ENCODE measurements around the gene BZW2.

- no peak for TF ChIP-seq CTCF (IDR thresholded peaks at IDR 0.05)
- TF ChIP-seq EZH2 (IDR thresholded peaks at IDR 0.05), result no peak
These were observed 18.7 kb upstream of the BZW2 start for GRCh38 chr7:16627236-16627635.
